WERI-Rb-1 (cell line): ENCODE measurements around the gene RECQL.

ENCODE experiments used
- DNase-seq: peaks from one replicate; pipeline ENCODE4 v3.0.0-alpha.2; 2020
- H3K27ac ChIP-seq: fragments of 250-450 bp; sonication (Bioruptor Pico); 2 replicates; pipeline ENCODE4 v1.5.1; 2020; ENCODE audit warnings: mild to moderate bottlenecking, moderate library complexity
- H3K27me3 ChIP-seq: fragments of 250-450 bp; sonication (Bioruptor Pico); 2 replicates; pipeline ENCODE4 v1.5.1; 2021; ENCODE audit warnings: mild to moderate bottlenecking, low read depth, moderate library complexity; ENCODE audit not compliant: insufficient read depth, severe bottlenecking
- H3K36me3 ChIP-seq: fragments of 250-450 bp; sonication (Bioruptor Pico); 2 replicates; pipeline ENCODE4 v1.5.1; 2020; ENCODE audit warnings: mild to moderate bottlenecking, moderate library complexity
- H3K4me3 ChIP-seq: 2 replicates; pipeline ENCODE4 v1.5.1; 2011; ENCODE audit warnings: low read depth, mild to moderate bottlenecking, control low read depth, low read length
- H3K9me3 ChIP-seq: fragments of 250-450 bp; sonication (Bioruptor Pico); 2 replicates; pipeline ENCODE4 v1.5.1; 2021; ENCODE audit warnings: mild to moderate bottlenecking, moderate library complexity; ENCODE audit not compliant: severe bottlenecking
- TF ChIP-seq, protein P1 (sequence below): IDR thresholded peaks from 2 replicates; pipeline ENCODE4 v1.5.1; 2011; ENCODE audit warnings: low read depth, mild to moderate bottlenecking, control low read depth, inconsistent platforms, low read length

The RECQL gene

DNA sequence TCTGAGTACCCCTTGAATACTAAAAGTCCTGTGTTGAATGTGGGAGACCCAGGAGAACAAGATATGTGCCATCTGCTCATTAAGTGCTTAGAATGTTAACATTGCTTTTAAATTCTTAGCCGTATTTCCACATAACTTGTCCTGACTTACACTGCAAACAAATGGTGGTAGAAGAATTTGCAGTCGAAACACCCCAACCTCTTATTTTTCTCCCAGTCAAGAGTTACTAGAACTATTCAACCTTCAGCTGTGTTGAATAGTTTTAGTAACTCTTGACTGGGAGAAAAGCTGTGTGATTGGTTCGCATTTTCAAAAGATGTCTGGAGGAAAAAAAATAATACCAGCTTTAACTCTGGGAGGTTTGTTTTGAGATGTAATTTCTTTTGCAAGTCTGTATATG lies 17.0 kb upstream of the RECQL start:
- peaks cover 10% of the 10 kb centered on the region for H3K36me3 ChIP-seq
- no peaks in the 10 kb centered on the region for H3K9me3 ChIP-seq
- H3K27ac ChIP-seq = no peak overlapping the region
- TF ChIP-seq, protein P1, sequence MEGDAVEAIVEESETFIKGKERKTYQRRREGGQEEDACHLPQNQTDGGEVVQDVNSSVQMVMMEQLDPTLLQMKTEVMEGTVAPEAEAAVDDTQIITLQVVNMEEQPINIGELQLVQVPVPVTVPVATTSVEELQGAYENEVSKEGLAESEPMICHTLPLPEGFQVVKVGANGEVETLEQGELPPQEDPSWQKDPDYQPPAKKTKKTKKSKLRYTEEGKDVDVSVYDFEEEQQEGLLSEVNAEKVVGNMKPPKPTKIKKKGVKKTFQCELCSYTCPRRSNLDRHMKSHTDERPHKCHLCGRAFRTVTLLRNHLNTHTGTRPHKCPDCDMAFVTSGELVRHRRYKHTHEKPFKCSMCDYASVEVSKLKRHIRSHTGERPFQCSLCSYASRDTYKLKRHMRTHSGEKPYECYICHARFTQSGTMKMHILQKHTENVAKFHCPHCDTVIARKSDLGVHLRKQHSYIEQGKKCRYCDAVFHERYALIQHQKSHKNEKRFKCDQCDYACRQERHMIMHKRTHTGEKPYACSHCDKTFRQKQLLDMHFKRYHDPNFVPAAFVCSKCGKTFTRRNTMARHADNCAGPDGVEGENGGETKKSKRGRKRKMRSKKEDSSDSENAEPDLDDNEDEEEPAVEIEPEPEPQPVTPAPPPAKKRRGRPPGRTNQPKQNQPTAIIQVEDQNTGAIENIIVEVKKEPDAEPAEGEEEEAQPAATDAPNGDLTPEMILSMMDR = no peak
- H3K4me3 ChIP-seq = no peak overlapping the region
- H3K27me3 ChIP-seq = no peaks in the 10 kb centered on the region
- DNase-seq = no peak

GRCh38 chr12:21516281-21516680 lies 14.8 kb upstream of the RECQL start:
- no peak for DNase-seq
- Histone ChIP-seq H3K4me3 (no peak overlapping the region), H3K36me3 (peaks cover 10% of the 10 kb centered on the region), H3K27ac (no peak overlapping the region), H3K9me3 (no peaks in the 10 kb centered on the region), H3K27me3 (no peaks in the 10 kb centered on the region)
- TF ChIP-seq, protein P1 = no peak

GRCh38 chr12:21509768-21510167 lies 8.3 kb upstream of the RECQL start:
- peaks cover 17% of the 10 kb centered on the region for H3K36me3 ChIP-seq
- DNase-seq = no peak
- H3K27ac ChIP-seq = no peak overlapping the region

DNA sequence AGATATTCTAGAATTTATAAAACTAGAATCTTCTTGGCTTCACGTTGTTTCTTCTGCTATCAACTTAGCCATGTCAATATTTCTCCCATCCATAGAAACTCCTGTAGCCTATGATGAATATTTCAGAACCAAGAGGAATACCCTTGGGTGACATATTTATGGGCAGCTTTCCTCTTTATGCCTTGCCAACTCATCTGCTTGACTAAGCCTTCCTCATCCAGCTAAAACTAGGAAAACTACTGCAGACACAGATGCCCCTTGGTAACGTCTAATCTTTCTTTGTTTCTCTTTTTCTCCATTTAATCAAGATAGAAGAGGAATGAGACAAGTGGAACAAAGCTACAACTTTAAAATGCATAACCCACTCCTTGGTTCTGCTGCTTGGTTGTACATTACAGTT lies 6.4 kb upstream of the RECQL start:
- TF ChIP-seq, protein P1 = no peak
- Histone ChIP-seq H3K27me3 (no peaks in the 10 kb centered on the region), H3K9me3 (no peaks in the 10 kb centered on the region), H3K4me3 (no peak overlapping the region), H3K36me3 (peaks cover 11% of the 10 kb centered on the region), H3K27ac (no peak overlapping the region)
- no peak for DNase-seq

More at GRCh38 chr12:21509768-21510167, 8.3 kb upstream of the RECQL start:
- no peak overlapping the region for H3K4me3 ChIP-seq
- TF ChIP-seq, protein P1 = no peak
- no peaks in the 10 kb centered on the region for H3K27me3 ChIP-seq
- no peaks in the 10 kb centered on the region for H3K9me3 ChIP-seq

DNA sequence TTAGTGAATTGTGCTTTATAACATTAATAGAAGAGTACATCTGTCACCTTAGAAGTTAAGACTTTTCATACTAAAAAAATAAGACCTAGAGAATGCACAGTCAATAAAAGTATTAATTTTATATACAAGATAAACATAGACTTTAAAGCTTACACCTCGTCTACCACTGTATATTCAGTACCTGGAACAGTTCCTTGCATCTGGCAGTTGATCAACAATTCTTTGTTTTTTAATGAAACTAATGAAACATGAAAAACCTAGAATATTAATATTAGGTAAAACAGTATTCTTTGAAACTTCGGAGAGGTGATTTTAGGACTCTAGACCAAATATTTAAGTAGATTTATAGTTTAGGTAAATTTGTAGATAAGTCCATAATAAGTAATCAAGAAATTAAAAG lies 4.5 kb upstream of the RECQL start:
- Histone ChIP-seq H3K4me3 (no peak overlapping the region), H3K9me3 (no peaks in the 10 kb centered on the region), H3K27me3 (no peaks in the 10 kb centered on the region), H3K36me3 (peaks cover 11% of the 10 kb centered on the region), H3K27ac (no peak overlapping the region)
- no peak for DNase-seq
- TF ChIP-seq, protein P1 = no peak

- Histone ChIP-seq H3K36me3 (peaks cover 11% of the 10 kb centered on the region), H3K4me3 (peak overlapping the region; percentile 86), H3K9me3 (no peaks in the 10 kb centered on the region), H3K27me3 (no peaks in the 10 kb centered on the region), H3K27ac (no peak overlapping the region)
- TF ChIP-seq, protein P1 = no peak
- no peak for DNase-seq
These were observed 1.4 kb upstream of the RECQL start for GRCh38 chr12:21502872-21503271.
